Cardiac muscle cell (in vitro differentiated cells and primary cell): ENCODE data around the gene FNDC3B. TPM values are rescaled to one million over a fixed set of nuclear protein-coding genes. Genes with fewer than 3 reads are reported as not detected.
A peak's percentile ranks its signal among the peaks of the same experiment; 100 is the strongest.

Experiments used
- DNase-seq, 2 donors: peaks; one replicate each; pipeline versions ENCODE4 v3.0.0 to v3.0.0-alpha.2; 2010 to 2017; ENCODE audit warnings: low read depth in 1 of 2, low spot score in 1 of 2
- H3K27ac ChIP-seq: fragments of 200-600 bp; sonication (generic); 2 replicates; pipeline ENCODE4 v1.5.1; 2016
- H3K27me3 ChIP-seq: fragments of 200-600 bp; sonication (generic); 2 replicates; pipeline ENCODE4 v1.6.0; 2016; ENCODE audit warnings: control low read depth
- H3K36me3 ChIP-seq: fragments of 200-600 bp; sonication (generic); 2 replicates; pipeline ENCODE4 v1.5.1; 2016; ENCODE audit warnings: control low read depth
- H3K4me1 ChIP-seq: fragments of 200-600 bp; sonication (generic); 2 replicates; pipeline ENCODE4 v1.8.1; 2017; ENCODE audit warnings: low read depth, mild to moderate bottlenecking, mixed run types
- H3K4me3 ChIP-seq: fragments of 200-600 bp; sonication (generic); 2 replicates; pipeline ENCODE4 v1.5.1; 2016; ENCODE audit warnings: mild to moderate bottlenecking
- H3K9me3 ChIP-seq: fragments of 200-600 bp; sonication (generic); 2 replicates; pipeline ENCODE4 v1.5.1; 2017; ENCODE audit warnings: low read depth, mild to moderate bottlenecking, control low read depth
- polyA plus RNA-seq: library from polyadenylated mRNA; unstranded; fragments of >200 nt; fragmentation: Nextera tagmentation; extraction: Ambion mirVana; gene quantifications from 2 replicates; pipeline ENCODE4 v1.2.1, GENCODE V29; 2016
- total RNA-seq: library from RNA; depleted of rRNA; stranded (reverse); fragments of >200 nt; gene quantifications from 2 replicates; pipeline ENCODE4 v1.2.3, GENCODE V29; 2016
- TF ChIP-seq, protein P1 (sequence below): IDR thresholded peaks from 2 replicates; pipeline ENCODE4 v1.5.1; 2012; ENCODE audit warnings: low read depth, mild to moderate bottlenecking, low read length

The FNDC3B gene
- total and polyA plus RNA-seq, 2 experiments from 2014 or later = 55.2 to 62.3 TPM

DNA sequence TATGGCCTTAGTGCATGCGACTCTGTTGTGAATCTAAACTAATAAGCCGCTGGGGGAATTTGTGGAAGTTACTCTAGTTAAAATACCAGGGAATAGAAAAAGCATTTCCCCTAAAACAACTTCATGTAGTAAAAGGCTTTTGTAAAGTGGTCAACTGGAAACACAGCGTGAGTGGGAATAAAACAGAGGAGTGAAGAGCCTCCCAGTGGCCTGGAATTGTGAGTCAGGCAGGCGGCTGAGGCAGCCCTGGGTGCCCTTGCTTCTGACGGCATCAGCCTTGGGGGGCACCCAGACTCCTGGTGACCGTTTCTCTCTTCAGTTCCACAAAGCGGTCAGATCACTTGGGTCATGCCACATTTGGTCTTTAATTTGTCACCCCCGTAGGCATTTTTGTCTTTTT is 300.5 kb downstream of the FNDC3B start:
- H3K4me1 ChIP-seq = no peaks in the 10 kb centered on the region
- no peaks in the 10 kb centered on the region for H3K27me3 ChIP-seq
- H3K36me3 ChIP-seq = peaks cover 75% of the 10 kb centered on the region
- DNase-seq = no peak
- H3K4me3 ChIP-seq = no peak overlapping the region
- TF ChIP-seq, protein P1, sequence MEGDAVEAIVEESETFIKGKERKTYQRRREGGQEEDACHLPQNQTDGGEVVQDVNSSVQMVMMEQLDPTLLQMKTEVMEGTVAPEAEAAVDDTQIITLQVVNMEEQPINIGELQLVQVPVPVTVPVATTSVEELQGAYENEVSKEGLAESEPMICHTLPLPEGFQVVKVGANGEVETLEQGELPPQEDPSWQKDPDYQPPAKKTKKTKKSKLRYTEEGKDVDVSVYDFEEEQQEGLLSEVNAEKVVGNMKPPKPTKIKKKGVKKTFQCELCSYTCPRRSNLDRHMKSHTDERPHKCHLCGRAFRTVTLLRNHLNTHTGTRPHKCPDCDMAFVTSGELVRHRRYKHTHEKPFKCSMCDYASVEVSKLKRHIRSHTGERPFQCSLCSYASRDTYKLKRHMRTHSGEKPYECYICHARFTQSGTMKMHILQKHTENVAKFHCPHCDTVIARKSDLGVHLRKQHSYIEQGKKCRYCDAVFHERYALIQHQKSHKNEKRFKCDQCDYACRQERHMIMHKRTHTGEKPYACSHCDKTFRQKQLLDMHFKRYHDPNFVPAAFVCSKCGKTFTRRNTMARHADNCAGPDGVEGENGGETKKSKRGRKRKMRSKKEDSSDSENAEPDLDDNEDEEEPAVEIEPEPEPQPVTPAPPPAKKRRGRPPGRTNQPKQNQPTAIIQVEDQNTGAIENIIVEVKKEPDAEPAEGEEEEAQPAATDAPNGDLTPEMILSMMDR = no peak
- H3K9me3 ChIP-seq = no peaks in the 10 kb centered on the region
- H3K27ac ChIP-seq = peak overlapping the region; percentile 38

- peak overlapping the region; percentile 49 for H3K27ac ChIP-seq
- H3K36me3 ChIP-seq = peaks cover 75% of the 10 kb centered on the region
- no peak for DNase-seq
- H3K4me1 ChIP-seq = no peaks in the 10 kb centered on the region
- H3K27me3 ChIP-seq = no peaks in the 10 kb centered on the region
- no peaks in the 10 kb centered on the region for H3K9me3 ChIP-seq
- TF ChIP-seq, protein P1 = no peak
- no peak overlapping the region for H3K4me3 ChIP-seq
Observed at GRCh38 chr3:172340583-172340982, 301.2 kb downstream of the FNDC3B start.

DNA sequence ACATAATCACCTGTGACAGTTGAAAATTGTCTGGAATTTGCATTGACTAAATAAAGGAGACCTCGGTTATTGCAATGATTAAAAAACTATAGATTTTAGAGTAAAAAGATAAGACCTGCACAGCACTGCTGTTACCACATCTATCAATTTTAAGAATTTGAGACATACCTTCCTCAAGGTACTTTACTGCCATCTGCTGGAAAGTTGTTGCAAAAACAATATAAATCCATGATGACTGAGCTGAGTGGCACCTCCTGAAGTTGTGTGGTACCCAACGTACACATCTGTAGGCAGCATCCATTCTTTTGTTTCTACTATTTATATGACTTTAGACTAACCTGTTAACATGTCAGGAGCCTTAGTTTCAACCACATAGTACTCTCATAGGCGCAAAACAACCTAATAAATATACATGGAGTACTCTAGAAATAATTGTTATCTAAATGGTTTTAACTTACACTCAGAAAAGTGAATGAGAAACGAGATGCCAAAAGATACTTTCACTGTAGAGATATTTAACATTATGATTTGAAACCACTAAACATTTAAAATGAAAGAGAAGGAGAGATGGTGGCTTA is 302.2 kb downstream of the FNDC3B start:
- Histone ChIP-seq H3K4me3 (no peak overlapping the region), H3K4me1 (no peaks in the 10 kb centered on the region), H3K36me3 (peaks cover 73% of the 10 kb centered on the region), H3K27ac (no peak overlapping the region), H3K9me3 (no peaks in the 10 kb centered on the region), H3K27me3 (no peaks in the 10 kb centered on the region)
- peak; percentile 69 to 73 for DNase-seq
- TF ChIP-seq, protein P1 = peak; percentile 44

GRCh38 chr3:172342097-172342659 is 302.8 kb downstream of the FNDC3B start:
- no peak overlapping the region for H3K4me3 ChIP-seq
- no peaks in the 10 kb centered on the region for H3K9me3 ChIP-seq
- no peak for DNase-seq
- no peaks in the 10 kb centered on the region for H3K27me3 ChIP-seq
- H3K27ac ChIP-seq = no peak overlapping the region
- TF ChIP-seq, protein P1 = no peak
- H3K36me3 ChIP-seq = peaks cover 75% of the 10 kb centered on the region
- no peaks in the 10 kb centered on the region for H3K4me1 ChIP-seq

DNA sequence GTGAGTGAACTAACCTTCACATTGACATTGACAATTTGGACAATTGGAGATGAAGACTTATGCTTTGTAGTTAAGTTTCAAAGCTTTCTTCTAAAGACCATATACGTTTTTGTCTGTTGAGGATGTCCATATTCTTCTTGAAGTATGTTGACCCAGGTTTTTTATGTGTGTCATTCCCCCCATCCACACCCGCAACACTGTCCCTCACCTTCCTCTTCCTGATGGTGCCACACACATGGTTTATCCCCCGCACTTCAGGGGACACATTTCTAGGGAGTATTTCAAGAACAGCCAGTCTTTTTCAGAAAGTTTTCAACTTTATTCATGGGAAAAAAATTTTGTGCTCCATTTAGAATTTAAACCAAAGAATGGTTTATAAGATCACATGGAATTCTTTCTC is 303.7 kb downstream of the FNDC3B start:
- no peaks in the 10 kb centered on the region for H3K27me3 ChIP-seq
- TF ChIP-seq, protein P1 = no peak
- H3K4me1 ChIP-seq = no peaks in the 10 kb centered on the region
- H3K9me3 ChIP-seq = no peaks in the 10 kb centered on the region
- H3K36me3 ChIP-seq = peaks cover 78% of the 10 kb centered on the region
- H3K27ac ChIP-seq = no peak overlapping the region
- DNase-seq = no peak
- H3K4me3 ChIP-seq = no peak overlapping the region
